PC-9 (cell line): ENCODE data around the gene LAMTOR4.

Experiments
- EZH2 ChIP-seq: fragments of 200-600 bp; sonication (generic); IDR thresholded peaks from 2 replicates; pipeline ENCODE4 v1.8.0; 2017; ENCODE audit warnings: antibody characterized with exemption, low read depth
- TF ChIP-seq, protein P1 (sequence below): fragments of 200-600 bp; sonication (generic); conservative IDR thresholded peaks from 2 replicates; pipeline ENCODE4 v1.6.1; 2017; ENCODE audit warnings: mixed run types, antibody characterized with exemption, mild to moderate bottlenecking, moderate library complexity

DNA sequence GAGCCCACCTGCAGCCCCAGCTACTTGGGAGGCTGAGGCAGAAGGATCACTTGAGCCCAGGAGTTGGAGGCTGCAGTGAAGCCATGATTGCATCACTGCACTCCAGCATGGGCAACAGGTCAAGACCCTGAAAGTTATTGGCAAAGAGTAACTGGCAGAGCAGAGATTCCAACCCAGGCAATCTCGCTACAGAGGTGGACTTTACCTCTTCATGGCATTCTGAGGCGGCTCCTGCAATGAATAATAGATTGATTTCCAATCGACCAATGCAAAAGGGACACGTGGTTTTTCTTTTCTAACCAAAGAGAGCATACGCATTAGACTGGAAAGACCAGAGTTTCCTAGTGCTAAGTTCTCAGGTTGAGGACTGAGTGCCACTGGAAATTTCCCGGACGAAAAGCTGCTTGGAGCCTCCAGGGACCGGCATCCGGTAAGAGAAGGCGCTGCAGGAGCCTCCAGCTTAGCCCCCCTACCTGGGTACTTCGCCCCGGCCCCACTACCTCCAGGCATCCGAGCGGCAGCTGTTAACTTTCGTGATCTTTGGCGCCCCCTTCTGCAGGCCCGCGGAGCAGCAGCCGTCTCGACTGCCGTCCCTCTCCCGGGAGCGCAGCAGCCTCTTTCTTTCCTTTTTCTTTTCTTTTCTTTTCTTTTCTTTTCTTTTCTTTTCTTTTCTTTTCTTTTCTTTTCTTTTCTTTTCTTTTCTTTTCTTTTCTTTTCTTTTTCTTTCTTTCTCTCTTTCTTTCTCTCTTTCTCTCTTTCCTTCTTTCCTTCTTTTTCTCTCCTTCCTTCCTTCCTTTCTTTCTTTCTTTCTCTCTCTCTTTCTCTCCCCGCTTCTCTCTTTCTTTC, 17.9 kb upstream of the LAMTOR4 start:
- TF ChIP-seq, protein P1, sequence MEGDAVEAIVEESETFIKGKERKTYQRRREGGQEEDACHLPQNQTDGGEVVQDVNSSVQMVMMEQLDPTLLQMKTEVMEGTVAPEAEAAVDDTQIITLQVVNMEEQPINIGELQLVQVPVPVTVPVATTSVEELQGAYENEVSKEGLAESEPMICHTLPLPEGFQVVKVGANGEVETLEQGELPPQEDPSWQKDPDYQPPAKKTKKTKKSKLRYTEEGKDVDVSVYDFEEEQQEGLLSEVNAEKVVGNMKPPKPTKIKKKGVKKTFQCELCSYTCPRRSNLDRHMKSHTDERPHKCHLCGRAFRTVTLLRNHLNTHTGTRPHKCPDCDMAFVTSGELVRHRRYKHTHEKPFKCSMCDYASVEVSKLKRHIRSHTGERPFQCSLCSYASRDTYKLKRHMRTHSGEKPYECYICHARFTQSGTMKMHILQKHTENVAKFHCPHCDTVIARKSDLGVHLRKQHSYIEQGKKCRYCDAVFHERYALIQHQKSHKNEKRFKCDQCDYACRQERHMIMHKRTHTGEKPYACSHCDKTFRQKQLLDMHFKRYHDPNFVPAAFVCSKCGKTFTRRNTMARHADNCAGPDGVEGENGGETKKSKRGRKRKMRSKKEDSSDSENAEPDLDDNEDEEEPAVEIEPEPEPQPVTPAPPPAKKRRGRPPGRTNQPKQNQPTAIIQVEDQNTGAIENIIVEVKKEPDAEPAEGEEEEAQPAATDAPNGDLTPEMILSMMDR: peak; percentile 89
- TF ChIP-seq EZH2: no peak
